ENCODE data around the gene ANGPT4. TPM values are rescaled to one million over a fixed set of nuclear protein-coding genes. Genes with fewer than 3 reads are reported as not detected.

ANGPT4 gene
- total RNA-seq, 1 experiment from 2014 or later, result not detected

- Histone ChIP-seq H3K4me1 (ENCODE audit: control insufficient read depth, insufficient read depth, low read length) (no peaks in the 10 kb centered on the region), H3K9me3 (ENCODE audit: control insufficient read depth, insufficient read depth, low read depth, low read length) (no peaks in the 10 kb centered on the region), H3K27me3 (ENCODE audit: control insufficient read depth, insufficient read depth, low read length) (peaks cover 12% of the 10 kb centered on the region), H3K27ac (ENCODE audit: low read length) (no peak overlapping the region), H3K4me3 (ENCODE audit: low read depth in 2 of 2, low read length in 2 of 2) (no peak overlapping the region), H3K36me3 (ENCODE audit: control insufficient read depth, insufficient read depth, low read length) (no peaks in the 10 kb centered on the region)
- no peak for ATAC-seq
- intact Hi-C loops (cut with micrococcal nuclease; ENCODE audit: unreplicated experiment), result no loop called here
- BruUV-seq (replicated peaks), result no TSS peak
- ChIA-PET POLR2A (no interaction called here), CTCF (no interaction called here)
- no peak for DNase-seq (ENCODE audit: low read depth, low spot score)
- TF ChIP-seq CTCF (IDR thresholded peaks at IDR 0.05), result no peak
- no peak for TF ChIP-seq SIN3A (IDR thresholded peaks at IDR 0.05; ENCODE audit: borderline replicate concordance, insufficient read depth, low read depth, low read length)
- no peak for TF ChIP-seq POLR2AphosphoS5 (IDR thresholded peaks at IDR 0.05; ENCODE audit: low read depth, low read length)
- no peak for TF ChIP-seq REST (IDR thresholded peaks at IDR 0.05; ENCODE audit: insufficient read depth in 1 of 2, low read depth in 2 of 2, low read length in 1 of 2)
- TF ChIP-seq TCF7L2 (IDR thresholded peaks at IDR 0.05; ENCODE audit: low read depth, low read length), result no peak
- in situ Hi-C loops (cut with HindIII; ENCODE audit: low pct_unique_long_range_greater_than_20kb, low sequenced_read_pairs), result no loop called here
Measured at GRCh38 chr20:944148-944547, 28.0 kb upstream of the ANGPT4 start.

- peaks cover 2% of the 10 kb centered on the region; the same call in 1 of the 2 replicates for H3K27me3 ChIP-seq (ENCODE audit: control insufficient read depth, insufficient read depth, low read length)
- CTCF ChIA-PET, result no interaction called here
- no peak for DNase-seq (ENCODE audit: low read depth, low spot score)
Measured at GRCh38 chr20:942611-943010, 26.5 kb upstream of the ANGPT4 start.

More at GRCh38 chr20:942611-943010, 26.5 kb upstream of the ANGPT4 start:
- no peak overlapping the region for H3K27ac ChIP-seq (ENCODE audit: low read length)
- intact Hi-C loops (cut with micrococcal nuclease; ENCODE audit: unreplicated experiment) (no loop called here), in situ Hi-C loops (cut with HindIII; ENCODE audit: low pct_unique_long_range_greater_than_20kb, low sequenced_read_pairs) (no loop called here)
- H3K9me3 ChIP-seq (ENCODE audit: control insufficient read depth, insufficient read depth, low read depth, low read length), result no peaks in the 10 kb centered on the region
- BruUV-seq (replicated peaks), result no TSS peak
- ATAC-seq, result no peak
- H3K4me3 ChIP-seq (ENCODE audit: low read depth in 2 of 2, low read length in 2 of 2), result no peak overlapping the region
- H3K4me1 ChIP-seq (ENCODE audit: control insufficient read depth, insufficient read depth, low read length), result no peaks in the 10 kb centered on the region
- H3K36me3 ChIP-seq (ENCODE audit: control insufficient read depth, insufficient read depth, low read length), result no peaks in the 10 kb centered on the region
- TF ChIP-seq CTCF (IDR thresholded peaks at IDR 0.05) (no peak), POLR2AphosphoS5 (IDR thresholded peaks at IDR 0.05; ENCODE audit: low read depth, low read length) (no peak), SIN3A (IDR thresholded peaks at IDR 0.05; ENCODE audit: borderline replicate concordance, insufficient read depth, low read depth, low read length) (no peak), TCF7L2 (IDR thresholded peaks at IDR 0.05; ENCODE audit: low read depth, low read length) (no peak), REST (IDR thresholded peaks at IDR 0.05; ENCODE audit: insufficient read depth in 1 of 2, low read depth in 2 of 2, low read length in 1 of 2) (no peak)
- POLR2A ChIA-PET, result no interaction called here
